BE2C (cell line): ENCODE measurements around the gene KSR1.

ENCODE experiments used
- DNase-seq: peaks from one replicate; pipeline ENCODE4 v3.0.0-alpha.2; 2020
- H3K27me3 ChIP-seq: fragments of 250-450 bp; sonication (Bioruptor Pico); 2 replicates; pipeline ENCODE4 v1.5.1; 2020; ENCODE audit warnings: mild to moderate bottlenecking
- H3K36me3 ChIP-seq: fragments of 250-450 bp; sonication (Bioruptor Pico); 2 replicates; pipeline ENCODE4 v1.5.1; 2020; ENCODE audit warnings: mild to moderate bottlenecking
- H3K4me1 ChIP-seq: fragments of 250-450 bp; sonication (Bioruptor Pico); 2 replicates; pipeline ENCODE4 v1.5.1; 2020
- H3K4me3 ChIP-seq: 2 replicates; pipeline ENCODE4 v1.5.1; 2011; ENCODE audit warnings: low read depth, low read length
- H3K9me3 ChIP-seq: fragments of 250-450 bp; sonication (Bioruptor Pico); 2 replicates; pipeline ENCODE4 v1.5.1; 2020
- TF ChIP-seq, protein P1 (sequence below): IDR thresholded peaks from 2 replicates; pipeline ENCODE4 v1.5.1; 2012; ENCODE audit warnings: mild to moderate bottlenecking, low read depth, low read length

KSR1 gene

DNA sequence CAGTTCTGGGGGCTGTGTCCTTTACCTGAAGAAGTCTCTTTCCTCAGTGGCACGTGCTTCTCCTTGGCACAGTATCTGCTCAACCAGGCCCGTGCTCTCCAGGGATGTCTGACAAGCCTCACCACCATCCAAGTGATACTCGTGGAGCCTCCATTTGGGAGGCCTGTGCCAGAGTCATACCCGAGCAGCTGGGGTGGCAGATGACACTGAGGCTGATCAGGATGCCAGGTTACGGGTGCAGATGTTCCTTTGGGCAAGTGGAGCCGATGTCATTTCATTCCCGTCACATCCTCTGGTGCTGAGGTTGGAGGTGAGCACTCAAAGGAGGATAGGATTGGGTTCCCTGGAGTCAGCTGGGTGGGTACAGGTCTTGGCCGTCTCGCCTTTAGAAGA lies 87.2 kb downstream of the KSR1 start:
- Histone ChIP-seq H3K4me3 (no peak overlapping the region), H3K9me3 (no peaks in the 10 kb centered on the region), H3K4me1 (no peaks in the 10 kb centered on the region), H3K27me3 (no peaks in the 10 kb centered on the region), H3K36me3 (no peaks in the 10 kb centered on the region)
- TF ChIP-seq, protein P1, sequence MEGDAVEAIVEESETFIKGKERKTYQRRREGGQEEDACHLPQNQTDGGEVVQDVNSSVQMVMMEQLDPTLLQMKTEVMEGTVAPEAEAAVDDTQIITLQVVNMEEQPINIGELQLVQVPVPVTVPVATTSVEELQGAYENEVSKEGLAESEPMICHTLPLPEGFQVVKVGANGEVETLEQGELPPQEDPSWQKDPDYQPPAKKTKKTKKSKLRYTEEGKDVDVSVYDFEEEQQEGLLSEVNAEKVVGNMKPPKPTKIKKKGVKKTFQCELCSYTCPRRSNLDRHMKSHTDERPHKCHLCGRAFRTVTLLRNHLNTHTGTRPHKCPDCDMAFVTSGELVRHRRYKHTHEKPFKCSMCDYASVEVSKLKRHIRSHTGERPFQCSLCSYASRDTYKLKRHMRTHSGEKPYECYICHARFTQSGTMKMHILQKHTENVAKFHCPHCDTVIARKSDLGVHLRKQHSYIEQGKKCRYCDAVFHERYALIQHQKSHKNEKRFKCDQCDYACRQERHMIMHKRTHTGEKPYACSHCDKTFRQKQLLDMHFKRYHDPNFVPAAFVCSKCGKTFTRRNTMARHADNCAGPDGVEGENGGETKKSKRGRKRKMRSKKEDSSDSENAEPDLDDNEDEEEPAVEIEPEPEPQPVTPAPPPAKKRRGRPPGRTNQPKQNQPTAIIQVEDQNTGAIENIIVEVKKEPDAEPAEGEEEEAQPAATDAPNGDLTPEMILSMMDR: no peak
- DNase-seq: no peak

DNA sequence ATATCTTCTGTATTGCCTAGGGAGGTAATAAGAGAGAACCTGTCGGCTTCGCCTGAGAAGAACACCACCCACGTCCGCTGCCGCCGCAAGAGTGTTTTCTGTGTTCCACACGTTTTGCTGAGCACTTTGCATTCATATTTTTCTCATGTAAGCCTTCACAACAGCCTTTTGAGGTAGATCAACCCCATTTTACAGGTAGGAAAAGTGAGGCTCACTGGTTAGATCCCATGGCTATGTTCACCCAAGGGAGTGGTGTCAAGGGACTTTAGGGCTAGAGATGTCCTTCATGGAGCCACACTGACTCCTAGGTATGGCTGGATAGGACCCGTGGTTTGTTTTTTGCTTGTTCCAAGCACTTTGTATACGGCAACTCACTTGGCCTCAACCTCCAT lies 87.7 kb downstream of the KSR1 start:
- no peak overlapping the region for H3K4me3 ChIP-seq
- TF ChIP-seq, protein P1: no peak
- no peaks in the 10 kb centered on the region for H3K36me3 ChIP-seq
- DNase-seq: no peak
- H3K9me3 ChIP-seq: no peaks in the 10 kb centered on the region
- H3K27me3 ChIP-seq: no peaks in the 10 kb centered on the region
- no peaks in the 10 kb centered on the region for H3K4me1 ChIP-seq

DNA sequence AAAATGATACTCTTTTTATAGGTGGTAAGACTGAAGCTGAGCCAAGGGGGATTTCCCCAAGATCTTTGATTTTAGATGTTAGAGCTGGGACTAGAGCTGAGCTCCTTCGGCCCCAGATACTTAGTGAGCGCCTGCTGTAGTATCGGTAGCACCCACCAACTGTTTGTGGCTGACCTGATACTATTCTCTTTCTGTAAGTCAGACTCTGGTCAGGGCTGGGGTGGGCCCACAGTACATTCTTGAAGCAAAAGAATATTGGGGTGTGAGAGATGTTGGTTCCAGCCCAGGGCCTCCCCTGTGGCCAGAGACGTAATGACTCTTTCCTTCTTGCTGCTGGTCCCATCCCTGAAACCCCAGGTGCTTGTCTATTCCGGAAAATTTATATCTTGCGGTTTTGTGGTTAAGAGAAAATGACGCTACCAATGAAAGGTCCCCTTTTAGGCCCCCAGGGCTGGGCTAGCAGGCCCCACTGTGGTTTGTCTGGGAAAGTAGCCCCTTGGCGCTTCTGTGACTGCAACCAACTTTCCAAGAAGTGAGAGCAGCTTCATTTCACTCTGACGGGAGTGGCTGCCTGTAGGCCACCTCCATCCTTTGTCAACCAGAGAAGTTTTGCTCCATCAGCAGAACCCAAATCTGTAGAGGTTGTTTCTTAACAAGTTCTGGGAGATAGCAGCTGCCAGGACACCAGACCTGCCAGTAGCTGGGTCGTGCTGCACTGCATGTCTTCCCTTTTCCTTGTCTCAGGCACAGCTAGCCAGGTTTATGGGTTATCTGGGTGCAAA lies 88.3 kb downstream of the KSR1 start:
- Histone ChIP-seq H3K4me1 (no peaks in the 10 kb centered on the region), H3K9me3 (no peaks in the 10 kb centered on the region), H3K4me3 (no peak overlapping the region), H3K36me3 (no peaks in the 10 kb centered on the region), H3K27me3 (no peaks in the 10 kb centered on the region)
- DNase-seq: no peak
- TF ChIP-seq, protein P1: no peak

DNA sequence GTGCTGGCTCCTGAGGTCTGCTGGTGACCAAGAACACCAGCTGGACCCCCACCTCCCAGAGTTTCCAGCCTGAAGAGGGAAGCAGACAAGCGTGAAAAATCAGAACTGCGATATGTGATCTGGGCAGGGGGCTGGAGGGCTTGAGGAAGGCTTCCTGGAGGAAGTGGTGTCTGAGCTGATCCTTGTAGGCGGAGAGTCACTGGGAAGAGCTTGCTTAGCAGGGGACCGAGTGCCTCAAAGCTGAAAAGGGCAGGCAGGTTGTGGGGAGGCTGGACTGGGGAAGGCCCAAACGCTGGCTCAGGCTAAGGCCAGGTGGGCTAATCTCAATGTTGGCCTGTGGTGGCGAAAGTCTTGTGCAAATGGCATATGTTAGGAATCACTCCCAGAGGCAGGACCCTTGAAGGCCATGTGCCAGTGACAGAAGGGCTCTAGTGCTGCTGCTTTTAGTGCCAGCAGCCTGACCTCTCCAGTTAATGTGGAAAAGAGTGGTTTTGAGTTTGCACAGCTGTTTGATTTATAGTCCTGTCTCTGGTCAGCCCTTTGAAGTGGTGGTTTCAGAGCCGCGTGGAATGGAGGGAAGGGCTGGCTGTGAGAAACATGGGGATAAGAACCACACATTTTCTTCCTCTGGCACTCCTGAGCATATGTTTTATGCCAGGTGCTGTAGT lies 89.4 kb downstream of the KSR1 start:
- no peaks in the 10 kb centered on the region for H3K9me3 ChIP-seq
- no peaks in the 10 kb centered on the region for H3K36me3 ChIP-seq
- DNase-seq: no peak
- no peaks in the 10 kb centered on the region for H3K4me1 ChIP-seq
- H3K4me3 ChIP-seq: no peak overlapping the region
- H3K27me3 ChIP-seq: no peaks in the 10 kb centered on the region
- TF ChIP-seq, protein P1: no peak

DNA sequence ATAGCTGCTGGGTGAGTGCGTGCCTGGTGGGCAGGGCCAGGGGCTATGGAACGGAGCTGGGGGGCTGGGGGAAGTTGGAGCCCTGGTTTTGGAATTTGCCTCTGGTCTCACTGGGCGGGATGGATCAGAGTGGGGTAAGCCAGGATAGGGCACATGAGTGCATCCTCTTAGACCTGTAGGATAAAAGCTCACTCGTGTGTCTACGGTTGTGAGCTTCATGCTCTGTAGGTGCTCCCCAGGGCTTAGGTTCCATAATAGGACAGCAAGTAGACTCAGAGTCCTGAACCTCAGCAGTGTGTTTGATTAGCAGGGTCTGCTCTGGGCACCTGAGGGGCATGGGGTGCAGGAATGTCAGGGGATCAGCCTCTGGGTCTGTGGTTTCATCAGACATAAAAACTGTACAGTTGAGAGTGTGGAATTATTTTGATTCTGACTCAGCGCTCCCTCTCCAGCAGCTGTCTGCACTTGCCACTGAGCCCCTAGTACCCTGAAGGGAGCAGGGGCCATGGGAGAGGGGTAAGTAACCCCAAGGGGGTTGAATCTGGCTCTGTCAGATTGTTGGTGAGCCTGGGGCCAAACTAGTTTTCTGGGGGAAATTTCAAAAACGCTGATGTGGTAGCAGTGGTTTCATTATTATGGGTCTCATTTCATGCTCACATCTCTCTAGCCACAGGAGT lies 90.5 kb downstream of the KSR1 start:
- no peaks in the 10 kb centered on the region for H3K36me3 ChIP-seq
- no peaks in the 10 kb centered on the region for H3K27me3 ChIP-seq
- no peak overlapping the region for H3K4me3 ChIP-seq
- H3K9me3 ChIP-seq: no peaks in the 10 kb centered on the region
- no peaks in the 10 kb centered on the region for H3K4me1 ChIP-seq
- TF ChIP-seq, protein P1: no peak
- DNase-seq: no peak

DNA sequence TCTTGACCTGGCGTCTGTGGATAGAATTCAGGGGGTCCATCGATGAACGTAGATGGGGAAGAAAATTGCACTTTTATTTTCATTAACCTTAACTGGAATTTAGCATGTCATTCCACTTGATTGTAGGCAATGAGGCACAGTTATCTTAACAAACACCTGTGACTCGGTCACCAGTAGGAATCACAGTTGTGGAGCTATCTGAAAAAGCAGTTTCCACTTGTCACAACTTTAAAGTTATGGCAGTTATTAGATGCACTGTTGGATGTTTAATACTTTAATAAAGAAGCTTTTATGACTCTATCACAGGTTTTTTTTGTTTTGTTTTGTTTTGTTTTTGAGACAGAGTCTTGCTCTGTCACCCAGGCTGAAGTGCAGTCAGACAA lies 91.0 kb downstream of the KSR1 start:
- Histone ChIP-seq H3K9me3 (no peaks in the 10 kb centered on the region), H3K36me3 (no peaks in the 10 kb centered on the region), H3K4me1 (no peaks in the 10 kb centered on the region), H3K4me3 (no peak overlapping the region), H3K27me3 (no peaks in the 10 kb centered on the region)
- no peak for DNase-seq
- TF ChIP-seq, protein P1: no peak
